Right lobe of liver (tissue), 4 donors: ENCODE measurements around the gene EGLN2.
"Not testable (repeated sequence)": the region's sequence is repeated elsewhere in the genome, so short reads cannot be mapped to it uniquely, and the experiment has no call there.

Experiments used
- CTCF ChIP-seq, 4 donors: fragments of 200-600 bp in 3 of 4; fragments of 450-650 bp in 1 of 4; IDR thresholded peaks; one replicate each; pipeline versions ENCODE4 v1.5.1 to v1.8.0; 2016 to 2022; ENCODE audit warnings: antibody characterized with exemption in 4 of 4, mild to moderate bottlenecking in 2 of 4
- POLR2A ChIP-seq: fragments of 450-650 bp; IDR thresholded peaks from one replicate; pipeline ENCODE4 v1.6.1; 2017; ENCODE audit warnings: antibody characterized with exemption, mild to moderate bottlenecking
- donor health status: DM: no; HTN: no; CAD: no.
- donor health status: DM: no; HTN: no; CAD: no.
- donor health status: DM: no; HTN: yes; CAD: no.

- TF ChIP-seq CTCF (IDR thresholded peaks at IDR 0.05); POLR2A: not testable (repeated sequence)
Observed at GRCh38 chr19:40846722-40847121, 47.7 kb downstream of the EGLN2 start.
